HEK293 (cell line): ENCODE measurements around the gene MUC21.

Experiments used
- CTCF ChIA-PET: fragments of 350-600 bp; formaldehyde crosslinking; extraction: SDS; loops from one replicate; lab custom pipeline; 2021; ENCODE audit warnings: antibody characterized with exemption; lab: Yijun Ruan, JAX
- POLR2A ChIA-PET: fragments of 300-600 bp; formaldehyde crosslinking; extraction: SDS; loops from one replicate; lab custom pipeline; 2020; ENCODE audit warnings: antibody characterized with exemption, inconsistent platforms; lab: Yijun Ruan, JAX
- H3K27ac ChIP-seq: fragments of 200-500 bp; sonication (Bioruptor generic); 2 replicates; pipeline ENCODE4 v1.5.1; 2014; ENCODE audit warnings: low read depth, low read length, control low read depth, inconsistent platforms; ENCODE audit errors: extremely low read depth
- H3K36me3 ChIP-seq, 2 experiments: fragments of 200-500 bp in 1 of 2; sonication (Bioruptor generic) in 1 of 2; 1 replicate in 1 of 2; 2 replicates in 1 of 2; pipeline ENCODE4 v1.5.1; 2014 to 2017; ENCODE audit warnings: inconsistent platforms in 2 of 2, low read length in 2 of 2; ENCODE audit not compliant: control insufficient read depth in 2 of 2, insufficient read depth in 1 of 2
- H3K4me1 ChIP-seq: fragments of 200-500 bp; sonication (Bioruptor generic); 2 replicates; pipeline ENCODE4 v1.5.1; 2014; ENCODE audit warnings: mild to moderate bottlenecking, low read length, inconsistent platforms; ENCODE audit not compliant: control insufficient read depth, insufficient read depth
- H3K4me3 ChIP-seq: 2 replicates; pipeline ENCODE4 v1.5.1; 2011; ENCODE audit warnings: low read depth, mild to moderate bottlenecking, control low read depth, low read length, moderate library complexity
- H3K9me3 ChIP-seq: fragments of 200-500 bp; sonication (Bioruptor generic); 2 replicates; pipeline ENCODE4 v1.5.1; 2014; ENCODE audit warnings: low read depth, low read length, inconsistent platforms; ENCODE audit not compliant: control insufficient read depth, insufficient read depth
- GLI4 ChIP-seq: fragments of 450-650 bp; formaldehyde crosslinking; IDR thresholded peaks from 2 replicates; pipeline ENCODE4 v1.5.1; 2016; ENCODE audit warnings: missing biosample characterization, missing genetic modification characterization
- KLF16 ChIP-seq: fragments of 450-650 bp; formaldehyde crosslinking; IDR thresholded peaks from 2 replicates; pipeline ENCODE4 v1.5.1; 2017; ENCODE audit warnings: missing biosample characterization, missing genetic modification characterization
- KLF9 ChIP-seq: fragments of 450-650 bp; formaldehyde crosslinking; IDR thresholded peaks from 2 replicates; pipeline ENCODE4 v1.5.1; 2016; ENCODE audit warnings: missing biosample characterization, missing genetic modification characterization, low read depth
- REST ChIP-seq: fragments of 450-650 bp; formaldehyde crosslinking; IDR thresholded peaks from 2 replicates; pipeline ENCODE4 v1.5.1; 2016; ENCODE audit warnings: missing biosample characterization, missing genetic modification characterization
- ZNF121 ChIP-seq: fragments of 450-650 bp; formaldehyde crosslinking; IDR thresholded peaks from 2 replicates; pipeline ENCODE4 v1.5.1; 2016; ENCODE audit warnings: missing biosample characterization, missing genetic modification characterization
- ZNF133 ChIP-seq: fragments of 450-650 bp; formaldehyde crosslinking; IDR thresholded peaks from 2 replicates; pipeline ENCODE4 v1.5.1; 2016; ENCODE audit warnings: missing biosample characterization, missing genetic modification characterization
- ZNF174 ChIP-seq: fragments of 450-650 bp; formaldehyde crosslinking; IDR thresholded peaks from 2 replicates; pipeline ENCODE4 v1.5.0; 2017; ENCODE audit warnings: missing biosample characterization, mild to moderate bottlenecking, missing genetic modification characterization
- ZNF175 ChIP-seq: fragments of 450-650 bp; formaldehyde crosslinking; IDR thresholded peaks from 2 replicates; pipeline ENCODE4 v1.5.1; 2016; ENCODE audit warnings: missing biosample characterization, missing genetic modification characterization
- ZNF473 ChIP-seq: fragments of 450-650 bp; formaldehyde crosslinking; IDR thresholded peaks from 2 replicates; pipeline ENCODE4 v1.5.1; 2017; ENCODE audit warnings: missing biosample characterization, missing genetic modification characterization
- ZNF510 ChIP-seq: fragments of 450-650 bp; formaldehyde crosslinking; IDR thresholded peaks from 2 replicates; pipeline ENCODE4 v1.5.1; 2018; ENCODE audit warnings: mild to moderate bottlenecking, missing genetic modification characterization, missing biosample characterization; ENCODE audit not compliant: insufficient replicate concordance
- ZNF549 ChIP-seq: fragments of 450-650 bp; IDR thresholded peaks from 2 replicates; pipeline ENCODE4 v1.5.1; 2018; ENCODE audit warnings: missing biosample characterization, missing genetic modification characterization, mild to moderate bottlenecking, inconsistent platforms, moderate library complexity
- ZNF558 ChIP-seq: fragments of 450-650 bp; formaldehyde crosslinking; IDR thresholded peaks from 2 replicates; pipeline ENCODE4 v1.5.1; 2016; ENCODE audit warnings: missing biosample characterization, missing genetic modification characterization
- ZNF560 ChIP-seq: fragments of 450-650 bp; formaldehyde crosslinking; IDR thresholded peaks from 2 replicates; pipeline ENCODE4 v1.5.1; 2017; ENCODE audit warnings: missing biosample characterization, missing genetic modification characterization, borderline replicate concordance
- ZNF600 ChIP-seq: fragments of 450-650 bp; formaldehyde crosslinking; IDR thresholded peaks from 2 replicates; pipeline ENCODE4 v1.5.1; 2016; ENCODE audit warnings: missing biosample characterization, missing genetic modification characterization
- ZNF610 ChIP-seq: fragments of 450-650 bp; formaldehyde crosslinking; IDR thresholded peaks from 2 replicates; pipeline ENCODE4 v1.5.1; 2016; ENCODE audit warnings: missing biosample characterization, missing genetic modification characterization, borderline replicate concordance
- ZNF621 ChIP-seq: fragments of 450-650 bp; formaldehyde crosslinking; IDR thresholded peaks from 2 replicates; pipeline ENCODE4 v1.5.1; 2017; ENCODE audit warnings: missing biosample characterization, missing genetic modification characterization
- ZNF837 ChIP-seq: fragments of 450-650 bp; formaldehyde crosslinking; IDR thresholded peaks from 2 replicates; pipeline ENCODE4 v1.5.1; 2016; ENCODE audit warnings: missing biosample characterization, missing genetic modification characterization
- ZSCAN16 ChIP-seq: fragments of 450-650 bp; formaldehyde crosslinking; IDR thresholded peaks from 2 replicates; pipeline ENCODE4 v1.5.1; 2016; ENCODE audit warnings: missing biosample characterization, missing genetic modification characterization
- ZSCAN23 ChIP-seq: fragments of 450-650 bp; formaldehyde crosslinking; IDR thresholded peaks from 2 replicates; pipeline ENCODE4 v1.5.1; 2016; ENCODE audit warnings: missing biosample characterization, missing genetic modification characterization
- TF ChIP-seq, protein P1 (sequence below): fragments of 450-650 bp; formaldehyde crosslinking; IDR thresholded peaks from 2 replicates; pipeline ENCODE4 v1.5.1; 2016; ENCODE audit warnings: missing biosample characterization, missing genetic modification characterization
- TF ChIP-seq, protein P2 (sequence below): fragments of 450-650 bp; IDR thresholded peaks from 2 replicates; pipeline ENCODE4 v1.5.1; 2018; ENCODE audit warnings: missing biosample characterization, mild to moderate bottlenecking, missing genetic modification characterization
- TF ChIP-seq, protein P3 (sequence below): fragments of 450-650 bp; IDR thresholded peaks from 2 replicates; pipeline ENCODE4 v1.5.1; 2018; ENCODE audit warnings: missing biosample characterization, missing genetic modification characterization
- TF ChIP-seq, protein P4 (sequence below): fragments of 450-650 bp; formaldehyde crosslinking; IDR thresholded peaks from 2 replicates; pipeline ENCODE4 v1.5.1; 2016; ENCODE audit warnings: missing biosample characterization, missing genetic modification characterization

The MUC21 gene

GRCh38 chr6:30951907-30952469 lies 31.5 kb upstream of the MUC21 start:
- no peak overlapping the region for H3K27ac ChIP-seq
- ChIA-PET POLR2A (no interaction called here), CTCF (no interaction called here)
- TF ChIP-seq REST (tag by site-specific recombination) (no peak), ZNF473 (tag by site-specific recombination) (no peak), GLI4 (tag by site-specific recombination) (no peak), KLF16 (no peak), ZSCAN16 (tag by site-specific recombination) (no peak), ZNF610 (tag by site-specific recombination) (no peak), ZNF174 (no peak), ZNF121 (tag by site-specific recombination) (no peak), KLF9 (tag by site-specific recombination) (no peak), ZNF837 (no peak), ZNF621 (tag by site-specific recombination) (no peak), ZNF549 (tag by site-specific recombination) (no peak), ZNF600 (tag by site-specific recombination) (no peak), ZNF560 (tag by site-specific recombination) (no peak)
- TF ChIP-seq, protein P1, sequence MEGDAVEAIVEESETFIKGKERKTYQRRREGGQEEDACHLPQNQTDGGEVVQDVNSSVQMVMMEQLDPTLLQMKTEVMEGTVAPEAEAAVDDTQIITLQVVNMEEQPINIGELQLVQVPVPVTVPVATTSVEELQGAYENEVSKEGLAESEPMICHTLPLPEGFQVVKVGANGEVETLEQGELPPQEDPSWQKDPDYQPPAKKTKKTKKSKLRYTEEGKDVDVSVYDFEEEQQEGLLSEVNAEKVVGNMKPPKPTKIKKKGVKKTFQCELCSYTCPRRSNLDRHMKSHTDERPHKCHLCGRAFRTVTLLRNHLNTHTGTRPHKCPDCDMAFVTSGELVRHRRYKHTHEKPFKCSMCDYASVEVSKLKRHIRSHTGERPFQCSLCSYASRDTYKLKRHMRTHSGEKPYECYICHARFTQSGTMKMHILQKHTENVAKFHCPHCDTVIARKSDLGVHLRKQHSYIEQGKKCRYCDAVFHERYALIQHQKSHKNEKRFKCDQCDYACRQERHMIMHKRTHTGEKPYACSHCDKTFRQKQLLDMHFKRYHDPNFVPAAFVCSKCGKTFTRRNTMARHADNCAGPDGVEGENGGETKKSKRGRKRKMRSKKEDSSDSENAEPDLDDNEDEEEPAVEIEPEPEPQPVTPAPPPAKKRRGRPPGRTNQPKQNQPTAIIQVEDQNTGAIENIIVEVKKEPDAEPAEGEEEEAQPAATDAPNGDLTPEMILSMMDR (tag by site-specific recombination), result no peak
- TF ChIP-seq, protein P2, sequence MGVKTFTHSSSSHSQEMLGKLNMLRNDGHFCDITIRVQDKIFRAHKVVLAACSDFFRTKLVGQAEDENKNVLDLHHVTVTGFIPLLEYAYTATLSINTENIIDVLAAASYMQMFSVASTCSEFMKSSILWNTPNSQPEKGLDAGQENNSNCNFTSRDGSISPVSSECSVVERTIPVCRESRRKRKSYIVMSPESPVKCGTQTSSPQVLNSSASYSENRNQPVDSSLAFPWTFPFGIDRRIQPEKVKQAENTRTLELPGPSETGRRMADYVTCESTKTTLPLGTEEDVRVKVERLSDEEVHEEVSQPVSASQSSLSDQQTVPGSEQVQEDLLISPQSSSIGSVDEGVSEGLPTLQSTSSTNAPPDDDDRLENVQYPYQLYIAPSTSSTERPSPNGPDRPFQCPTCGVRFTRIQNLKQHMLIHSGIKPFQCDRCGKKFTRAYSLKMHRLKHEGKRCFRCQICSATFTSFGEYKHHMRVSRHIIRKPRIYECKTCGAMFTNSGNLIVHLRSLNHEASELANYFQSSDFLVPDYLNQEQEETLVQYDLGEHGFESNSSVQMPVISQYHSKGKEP (tag by site-specific recombination), result no peak
- H3K9me3 ChIP-seq, result no peaks in the 10 kb centered on the region
- no peaks in the 10 kb centered on the region for H3K36me3 ChIP-seq
- no peak overlapping the region for H3K4me3 ChIP-seq
- H3K4me1 ChIP-seq, result no peaks in the 10 kb centered on the region

DNA sequence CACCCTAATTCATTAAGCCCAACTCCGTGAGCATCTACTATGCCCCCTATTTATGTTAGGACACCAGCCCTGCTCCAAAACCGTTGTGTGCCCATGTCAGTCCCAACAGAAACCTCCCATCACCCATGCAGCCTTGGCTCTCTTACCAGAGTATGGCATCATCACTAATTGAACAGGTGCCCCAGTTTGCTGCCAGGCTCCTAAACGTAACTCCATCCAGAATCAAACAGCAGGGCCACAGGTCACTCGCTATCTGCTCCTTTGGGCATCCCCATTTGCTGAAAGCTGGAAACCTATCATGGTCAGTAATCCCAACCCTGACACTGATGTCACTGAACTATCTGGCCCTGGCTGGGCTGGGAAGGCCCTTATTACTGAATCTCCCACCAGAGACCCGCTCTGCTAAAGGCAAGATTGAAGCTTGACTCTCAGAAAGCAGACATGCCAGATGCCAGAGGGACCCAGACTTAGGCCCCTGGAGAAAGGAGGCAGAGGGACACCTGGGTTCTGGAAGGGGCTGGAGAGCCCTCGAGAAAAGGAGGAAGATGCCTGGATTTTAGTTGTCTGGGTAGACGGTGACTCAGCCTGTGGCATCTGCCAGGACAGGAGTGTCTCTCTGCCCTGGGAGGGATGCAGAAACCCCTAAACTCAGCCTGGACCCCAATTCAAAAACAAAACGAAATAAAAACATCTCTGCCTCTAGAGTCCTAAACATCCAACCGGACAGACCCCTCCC lies 28.7 kb upstream of the MUC21 start:
- H3K4me1 ChIP-seq, result no peaks in the 10 kb centered on the region
- H3K9me3 ChIP-seq, result no peaks in the 10 kb centered on the region
- no peak overlapping the region for H3K27ac ChIP-seq
- no peak overlapping the region for H3K4me3 ChIP-seq
- H3K36me3 ChIP-seq, result no peaks in the 10 kb centered on the region
- POLR2A ChIA-PET, result interaction anchor here (1.1 kb wide), 1 partner anchor 12 kb away, joined by 4 read pairs; no protein-coding TSS in a partner anchor
- CTCF ChIA-PET, result interaction anchor here (1.2 to 3.2 kb wide), 2 partner anchors 12 to 116 kb away, joined by 5 to 10 read pairs; no protein-coding TSS in a partner anchor
- TF ChIP-seq ZNF175 (tag by site-specific recombination) (no peak), ZSCAN23 (tag by site-specific recombination) (no peak), ZNF558 (tag by site-specific recombination) (no peak), ZNF510 (tag by site-specific recombination) (no peak), ZNF133 (no peak)
- TF ChIP-seq, protein P1 (tag by site-specific recombination), result no peak
- TF ChIP-seq, protein P3, sequence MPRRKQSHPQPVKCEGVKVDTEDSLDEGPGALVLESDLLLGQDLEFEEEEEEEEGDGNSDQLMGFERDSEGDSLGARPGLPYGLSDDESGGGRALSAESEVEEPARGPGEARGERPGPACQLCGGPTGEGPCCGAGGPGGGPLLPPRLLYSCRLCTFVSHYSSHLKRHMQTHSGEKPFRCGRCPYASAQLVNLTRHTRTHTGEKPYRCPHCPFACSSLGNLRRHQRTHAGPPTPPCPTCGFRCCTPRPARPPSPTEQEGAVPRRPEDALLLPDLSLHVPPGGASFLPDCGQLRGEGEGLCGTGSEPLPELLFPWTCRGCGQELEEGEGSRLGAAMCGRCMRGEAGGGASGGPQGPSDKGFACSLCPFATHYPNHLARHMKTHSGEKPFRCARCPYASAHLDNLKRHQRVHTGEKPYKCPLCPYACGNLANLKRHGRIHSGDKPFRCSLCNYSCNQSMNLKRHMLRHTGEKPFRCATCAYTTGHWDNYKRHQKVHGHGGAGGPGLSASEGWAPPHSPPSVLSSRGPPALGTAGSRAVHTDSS (tag by site-specific recombination), result no peak
- TF ChIP-seq, protein P4, sequence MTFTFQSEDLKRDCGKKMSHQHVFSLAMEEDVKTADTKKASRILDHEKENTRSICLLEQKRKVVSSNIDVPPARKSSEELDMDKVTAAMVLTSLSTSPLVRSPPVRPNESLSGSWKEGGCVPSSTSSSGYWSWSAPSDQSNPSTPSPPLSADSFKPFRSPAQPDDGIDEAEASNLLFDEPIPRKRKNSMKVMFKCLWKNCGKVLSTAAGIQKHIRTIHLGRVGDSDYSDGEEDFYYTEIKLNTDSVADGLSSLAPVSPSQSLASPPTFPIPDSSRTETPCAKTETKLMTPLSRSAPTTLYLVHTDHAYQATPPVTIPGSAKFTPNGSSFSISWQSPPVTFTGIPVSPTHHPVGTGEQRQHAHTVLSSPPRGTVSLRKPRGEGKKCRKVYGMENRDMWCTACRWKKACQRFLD (tag by site-specific recombination), result no peak
